Measurements from ENCODE around the gene CDHR5. TPM values are rescaled to one million over a fixed set of nuclear protein-coding genes. Genes with fewer than 3 reads are reported as not detected.

CDHR5 gene
- total RNA-seq, 1 donor from 2014 or later = not detected

DNA sequence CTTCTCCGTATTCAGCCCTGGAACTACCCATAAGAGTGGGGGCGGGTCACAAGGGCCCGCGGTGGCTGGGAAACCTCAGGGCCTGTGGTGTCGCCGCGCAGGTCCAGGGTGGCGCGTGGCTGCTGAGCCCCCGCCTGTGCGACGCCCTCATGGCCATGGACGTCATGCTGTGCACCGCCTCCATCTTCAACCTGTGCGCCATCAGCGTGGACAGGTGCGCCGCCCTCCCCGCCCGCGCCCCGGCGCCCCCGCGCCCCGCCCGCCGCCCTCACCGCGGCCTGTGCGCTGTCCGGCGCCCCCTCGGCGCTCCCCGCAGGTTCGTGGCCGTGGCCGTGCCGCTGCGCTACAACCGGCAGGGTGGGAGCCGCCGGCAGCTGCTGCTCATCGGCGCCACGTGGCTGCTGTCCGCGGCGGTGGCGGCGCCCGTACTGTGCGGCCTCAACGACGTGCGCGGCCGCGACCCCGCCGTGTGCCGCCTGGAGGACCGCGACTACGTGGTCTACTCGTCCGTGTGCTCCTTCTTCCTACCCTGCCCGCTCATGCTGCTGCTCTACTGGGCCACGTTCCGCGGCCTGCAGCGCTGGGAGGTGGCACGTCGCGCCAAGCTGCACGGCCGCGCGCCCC lies 14.7 kb upstream of the CDHR5 start:
- Mint-ChIP-seq H3K27ac (no peak overlapping the region), H3K27me3 (ENCODE audit: insufficient read depth, low read depth) (peaks cover 34% of the 10 kb centered on the region), H3K4me3 (peak overlapping the region; percentile 80), H3K4me1 (peaks cover 27% of the 10 kb centered on the region), H3K9me3 (no peaks in the 10 kb centered on the region), H3K36me3 (no peaks in the 10 kb centered on the region)
- Histone ChIP-seq H3F3A (ENCODE audit: low read depth) (peaks cover 56% of the 10 kb centered on the region), H3K4me1 (peaks cover 32% of the 10 kb centered on the region), H3K9me3 (ENCODE audit: low read depth) (no peaks in the 10 kb centered on the region), H3K27me3 (peaks cover 48% of the 10 kb centered on the region), H3K79me2 (ENCODE audit: low read depth) (no peaks in the 10 kb centered on the region), H3K9ac (no peak overlapping the region), H3K36me3 (no peaks in the 10 kb centered on the region), H3K27ac (peak overlapping the region; percentile 96), H4K20me1 (ENCODE audit: low read depth) (peaks cover 48% of the 10 kb centered on the region), H2AFZ (replicated peaks) (no peak overlapping the region), H3K4me3 (peak overlapping the region; percentile 68), H3K4me2 (peak overlapping the region; percentile 95)
- DNase-seq (ENCODE audit: low spot score) = peak; percentile 61
- TF ChIP-seq EZH2phosphoT487 (IDR thresholded peaks at IDR 0.05) = no peak
- TF ChIP-seq, protein P1, sequence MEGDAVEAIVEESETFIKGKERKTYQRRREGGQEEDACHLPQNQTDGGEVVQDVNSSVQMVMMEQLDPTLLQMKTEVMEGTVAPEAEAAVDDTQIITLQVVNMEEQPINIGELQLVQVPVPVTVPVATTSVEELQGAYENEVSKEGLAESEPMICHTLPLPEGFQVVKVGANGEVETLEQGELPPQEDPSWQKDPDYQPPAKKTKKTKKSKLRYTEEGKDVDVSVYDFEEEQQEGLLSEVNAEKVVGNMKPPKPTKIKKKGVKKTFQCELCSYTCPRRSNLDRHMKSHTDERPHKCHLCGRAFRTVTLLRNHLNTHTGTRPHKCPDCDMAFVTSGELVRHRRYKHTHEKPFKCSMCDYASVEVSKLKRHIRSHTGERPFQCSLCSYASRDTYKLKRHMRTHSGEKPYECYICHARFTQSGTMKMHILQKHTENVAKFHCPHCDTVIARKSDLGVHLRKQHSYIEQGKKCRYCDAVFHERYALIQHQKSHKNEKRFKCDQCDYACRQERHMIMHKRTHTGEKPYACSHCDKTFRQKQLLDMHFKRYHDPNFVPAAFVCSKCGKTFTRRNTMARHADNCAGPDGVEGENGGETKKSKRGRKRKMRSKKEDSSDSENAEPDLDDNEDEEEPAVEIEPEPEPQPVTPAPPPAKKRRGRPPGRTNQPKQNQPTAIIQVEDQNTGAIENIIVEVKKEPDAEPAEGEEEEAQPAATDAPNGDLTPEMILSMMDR (IDR thresholded peaks at IDR 0.05) = no peak
- peak; percentile 1 for TF ChIP-seq EZH2 (IDR thresholded peaks at IDR 0.05)

DNA sequence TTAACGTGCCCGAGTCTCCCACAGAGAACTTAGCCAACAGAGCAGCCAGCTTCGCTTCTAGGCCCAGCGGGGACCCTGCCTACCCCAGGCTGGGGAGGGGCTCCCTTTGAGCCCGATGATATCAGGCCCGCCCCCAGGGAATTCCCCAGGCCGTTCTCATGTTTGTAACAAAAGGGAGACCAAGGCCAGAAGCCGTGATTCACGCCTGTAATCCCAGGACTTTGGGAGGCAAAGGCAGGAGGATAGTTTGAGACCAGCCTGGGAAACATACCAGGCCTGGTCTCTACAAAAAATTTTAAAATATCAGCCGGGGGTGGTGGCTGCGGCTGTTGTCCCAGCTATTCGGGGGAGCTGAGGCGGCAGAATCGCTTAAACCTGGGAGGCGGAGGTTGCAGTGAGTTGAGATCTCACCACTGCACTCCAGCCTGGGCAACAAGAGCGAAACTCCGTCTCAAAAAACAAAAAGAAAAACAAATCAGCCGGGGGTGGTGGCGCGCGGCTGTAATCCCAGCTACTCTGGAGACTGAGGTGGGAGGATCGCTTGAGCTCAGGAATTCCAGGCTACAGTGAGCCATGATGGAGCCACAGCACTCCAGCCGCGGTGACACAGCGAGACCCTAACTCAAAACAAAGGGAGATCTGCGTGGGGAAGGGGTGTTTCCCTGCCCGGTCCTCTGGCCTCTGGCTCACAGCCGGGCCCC lies 14.0 kb upstream of the CDHR5 start:
- Histone ChIP-seq H3F3A (ENCODE audit: low read depth) (peaks cover 56% of the 10 kb centered on the region), H3K4me3 (peak overlapping the region; percentile 68), H4K20me1 (ENCODE audit: low read depth) (peaks cover 48% of the 10 kb centered on the region), H3K9me3 (ENCODE audit: low read depth) (no peaks in the 10 kb centered on the region), H3K4me1 (peaks cover 32% of the 10 kb centered on the region), H3K4me2 (peak overlapping the region; percentile 95), H3K79me2 (ENCODE audit: low read depth) (no peaks in the 10 kb centered on the region), H2AFZ (replicated peaks) (no peak overlapping the region), H3K27ac (peak overlapping the region; percentile 96), H3K36me3 (no peaks in the 10 kb centered on the region), H3K27me3 (peaks cover 48% of the 10 kb centered on the region), H3K9ac (no peak overlapping the region)
- peak; percentile 90 for DNase-seq (ENCODE audit: low spot score)
- peak overlapping the region; percentile 89 for H3K27ac Mint-ChIP-seq
- H3K4me3 Mint-ChIP-seq = peak overlapping the region; percentile 80
- no peaks in the 10 kb centered on the region for H3K9me3 Mint-ChIP-seq
- peaks cover 37% of the 10 kb centered on the region for H3K27me3 Mint-ChIP-seq (ENCODE audit: insufficient read depth, low read depth)
- H3K36me3 Mint-ChIP-seq = no peaks in the 10 kb centered on the region
- peaks cover 27% of the 10 kb centered on the region for H3K4me1 Mint-ChIP-seq
- TF ChIP-seq EZH2 (IDR thresholded peaks at IDR 0.05) (peak; percentile 7), EZH2phosphoT487 (IDR thresholded peaks at IDR 0.05) (peak; percentile 15)
- TF ChIP-seq, protein P1 (IDR thresholded peaks at IDR 0.05) = no peak

DNA sequence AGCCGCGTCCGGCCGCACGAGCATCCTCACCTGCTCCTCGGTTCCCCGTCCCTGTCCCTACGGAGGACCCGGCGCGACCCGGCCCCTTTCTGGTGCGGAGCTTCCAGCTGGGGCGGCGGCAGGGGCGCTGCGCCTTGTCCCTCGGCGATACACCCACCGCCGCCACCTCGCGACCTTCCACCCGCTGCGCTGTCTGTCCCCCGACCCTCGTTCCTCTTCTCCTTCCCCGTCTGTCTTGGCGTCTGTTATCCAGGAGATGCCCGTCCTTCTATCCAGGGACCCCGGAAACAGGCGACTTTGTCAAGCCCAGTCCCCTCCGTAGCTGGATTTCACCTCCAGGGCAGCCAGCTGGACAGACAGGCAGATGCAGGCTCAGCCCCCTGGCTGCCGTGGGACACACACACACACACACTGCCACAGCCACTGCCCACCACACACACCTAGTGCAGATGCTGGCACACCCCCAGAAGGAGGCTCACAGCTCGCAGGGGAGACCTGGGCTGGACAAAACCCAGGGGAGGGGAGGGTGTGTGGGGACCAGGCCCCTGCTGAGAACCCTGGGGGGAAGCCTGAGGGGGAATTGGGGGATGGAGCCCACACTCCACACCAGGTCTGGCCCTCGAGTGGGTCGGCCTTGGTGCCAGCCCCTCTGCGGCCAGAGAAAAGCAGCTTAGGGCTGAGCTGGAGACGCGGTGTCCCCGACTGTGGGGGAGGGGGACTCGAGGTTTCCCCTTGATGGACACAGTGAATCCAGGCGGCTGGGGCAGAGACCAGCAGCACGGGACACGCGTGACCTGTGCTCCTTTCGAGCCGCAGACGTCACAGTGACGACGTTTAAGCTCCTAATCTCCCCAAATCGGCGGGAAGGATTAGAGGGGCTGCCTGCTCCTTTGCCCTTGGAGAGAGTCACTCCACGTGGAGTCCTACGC lies 13.1 kb upstream of the CDHR5 start:
- H3K27me3 ChIP-seq = peaks cover 48% of the 10 kb centered on the region

More for the DNA sequence above, 13.1 kb upstream of the CDHR5 start:
- Histone ChIP-seq H3K9me3 (ENCODE audit: low read depth) (no peaks in the 10 kb centered on the region), H3F3A (ENCODE audit: low read depth) (peaks cover 56% of the 10 kb centered on the region), H3K79me2 (ENCODE audit: low read depth) (no peaks in the 10 kb centered on the region), H3K27ac (peak overlapping the region; percentile 96), H3K9ac (no peak overlapping the region), H3K4me1 (peaks cover 32% of the 10 kb centered on the region), H3K4me3 (peak overlapping the region; percentile 68), H3K4me2 (peak overlapping the region; percentile 95), H2AFZ (replicated peaks) (no peak overlapping the region), H3K36me3 (no peaks in the 10 kb centered on the region), H4K20me1 (ENCODE audit: low read depth) (peaks cover 48% of the 10 kb centered on the region)
- H3K27me3 Mint-ChIP-seq (ENCODE audit: insufficient read depth, low read depth) = peaks cover 37% of the 10 kb centered on the region
- peaks cover 30% of the 10 kb centered on the region for H3K4me1 Mint-ChIP-seq
- DNase-seq (ENCODE audit: low spot score) = peak; percentile 72
- peaks cover 2% of the 10 kb centered on the region for H3K36me3 Mint-ChIP-seq
- no peaks in the 10 kb centered on the region for H3K9me3 Mint-ChIP-seq
- H3K27ac Mint-ChIP-seq = peak overlapping the region; percentile 4
- TF ChIP-seq, protein P1 (IDR thresholded peaks at IDR 0.05) = no peak
- no peak for TF ChIP-seq EZH2phosphoT487 (IDR thresholded peaks at IDR 0.05)
- TF ChIP-seq EZH2 (IDR thresholded peaks at IDR 0.05) = no peak
- peak overlapping the region; percentile 86 for H3K4me3 Mint-ChIP-seq
